GM18505 (cell line): ENCODE results near the gene MLC1.

Experiments used
- ATAC-seq: cut with Tn5 transposase; IDR thresholded peaks from one replicate; pipeline ENCODE4 v1.9.1; 2021; ENCODE audit not compliant: unreplicated experiment
- POLR2A ChIP-seq: IDR thresholded peaks from 4 replicates; pipeline ENCODE4 v1.6.1; 2011; ENCODE audit warnings: borderline replicate concordance; ENCODE audit not compliant: insufficient read depth, insufficient read length; ENCODE audit errors: extremely low read depth

The MLC1 gene

GRCh38 chr22:50076646-50077535, 8.3 kb downstream of the MLC1 start:
- no peak for TF ChIP-seq POLR2A
- ATAC-seq = no peak

DNA sequence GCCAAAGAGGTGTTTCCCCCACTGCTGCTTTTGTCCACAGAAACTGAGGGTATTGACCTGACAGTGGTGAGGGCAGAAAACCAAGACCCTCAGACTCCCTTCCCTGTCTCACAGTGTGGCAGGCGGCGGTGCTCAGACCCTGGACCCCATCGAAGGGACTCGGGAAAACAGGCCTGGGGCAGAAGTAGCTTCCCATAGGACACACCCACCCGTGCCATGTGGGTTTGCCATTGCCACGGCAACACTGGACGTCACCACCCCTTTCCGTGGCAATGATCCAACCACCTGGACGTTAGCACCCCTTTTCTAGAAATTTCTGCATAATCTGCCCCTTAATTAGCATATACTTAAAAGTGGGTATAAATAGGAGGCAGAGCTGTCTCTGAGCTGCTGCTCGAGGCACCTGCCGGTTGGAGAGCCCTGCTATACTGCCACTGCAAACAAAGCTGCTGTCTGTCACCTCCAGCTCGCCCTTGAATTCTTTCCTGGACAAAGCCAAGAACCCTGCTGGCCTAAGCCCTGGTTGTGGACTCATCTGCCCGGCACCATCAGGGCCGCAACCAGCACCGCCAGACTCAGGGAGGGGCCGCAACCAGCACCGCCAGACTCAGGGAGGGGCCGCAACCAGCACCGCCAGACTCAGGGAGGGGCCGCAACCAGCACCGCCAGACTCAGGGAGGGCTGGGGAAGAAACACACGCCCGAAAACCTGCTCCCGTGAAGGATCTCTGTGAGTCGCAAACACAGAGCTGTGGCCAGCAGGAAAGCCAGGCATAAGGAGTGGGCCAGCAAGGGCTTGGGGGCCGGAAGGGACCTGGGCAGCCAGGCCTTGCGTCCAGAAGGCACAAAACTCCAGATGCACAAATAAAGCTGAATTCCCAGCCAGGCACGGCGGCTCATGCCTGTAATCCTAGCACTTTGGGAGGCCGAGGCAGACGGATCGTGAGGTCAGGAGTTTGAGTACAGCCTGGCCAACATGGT, 10.4 kb downstream of the MLC1 start:
- ATAC-seq = no peak
- no peak for TF ChIP-seq POLR2A

- ATAC-seq = no peak
- TF ChIP-seq POLR2A = no peak
Observed at GRCh38 chr22:50074056-50074455, 11.2 kb downstream of the MLC1 start.

DNA sequence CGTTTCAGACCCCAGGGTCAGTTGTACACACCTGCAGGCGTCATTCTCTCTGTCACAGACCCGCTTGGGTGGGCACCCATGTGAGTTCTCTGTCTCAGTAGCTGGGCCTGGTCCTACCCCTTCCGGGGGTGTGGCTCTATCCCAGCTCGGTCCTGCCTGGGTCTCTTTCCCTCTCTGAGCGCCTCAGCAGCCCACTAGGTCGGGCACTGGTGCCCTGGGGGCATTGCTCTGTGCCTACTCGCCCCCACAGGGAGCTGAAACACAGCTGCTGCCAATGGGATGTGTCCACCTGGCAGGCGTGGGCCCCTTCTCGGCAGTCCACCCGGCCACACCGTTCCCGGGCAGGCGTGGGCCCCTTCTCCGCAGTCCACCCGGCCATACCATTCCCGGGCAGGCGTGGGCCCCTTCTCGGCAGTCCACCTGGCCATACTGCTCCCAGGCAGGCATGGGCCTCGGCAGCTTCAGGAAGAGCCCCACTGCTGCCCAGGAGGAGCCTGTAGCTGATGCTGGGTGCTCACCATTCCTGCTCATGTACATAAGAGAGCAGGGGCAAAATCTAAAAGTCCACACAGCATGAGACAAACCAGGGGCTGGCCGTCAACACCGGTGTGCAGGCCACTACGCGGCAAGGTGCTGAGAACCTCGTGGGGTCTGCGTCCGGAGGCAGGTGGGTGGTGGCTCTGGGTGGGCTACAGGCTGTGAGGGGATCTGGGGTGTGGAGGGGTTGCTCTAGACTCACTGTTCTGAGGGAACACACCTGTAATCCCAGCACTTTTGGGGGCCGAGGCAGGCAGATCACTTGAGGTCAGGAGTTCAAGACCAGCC, 12.3 kb downstream of the MLC1 start:
- ATAC-seq = no peak
- no peak for TF ChIP-seq POLR2A

DNA sequence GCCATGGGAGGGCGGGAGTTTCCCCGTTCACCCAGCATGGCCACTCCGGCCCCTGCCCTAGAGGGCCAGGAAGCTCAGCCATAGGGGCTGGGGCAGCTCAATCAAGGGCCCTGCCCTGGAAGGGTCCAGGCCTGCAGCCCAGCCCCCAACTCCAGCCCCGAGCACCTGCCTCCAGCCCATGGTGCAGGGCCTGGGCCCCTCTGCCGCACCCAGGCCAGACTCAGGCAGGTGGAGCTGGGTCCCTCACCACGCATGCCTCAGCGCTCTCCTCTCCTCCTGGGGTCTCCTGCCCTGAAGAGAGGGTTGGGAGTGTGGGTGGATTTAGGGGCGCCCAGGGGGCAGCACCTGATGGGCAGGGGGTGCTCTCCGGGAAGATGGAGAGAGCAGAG, 13.1 kb downstream of the MLC1 start:
- ATAC-seq = no peak
- no peak for TF ChIP-seq POLR2A

DNA sequence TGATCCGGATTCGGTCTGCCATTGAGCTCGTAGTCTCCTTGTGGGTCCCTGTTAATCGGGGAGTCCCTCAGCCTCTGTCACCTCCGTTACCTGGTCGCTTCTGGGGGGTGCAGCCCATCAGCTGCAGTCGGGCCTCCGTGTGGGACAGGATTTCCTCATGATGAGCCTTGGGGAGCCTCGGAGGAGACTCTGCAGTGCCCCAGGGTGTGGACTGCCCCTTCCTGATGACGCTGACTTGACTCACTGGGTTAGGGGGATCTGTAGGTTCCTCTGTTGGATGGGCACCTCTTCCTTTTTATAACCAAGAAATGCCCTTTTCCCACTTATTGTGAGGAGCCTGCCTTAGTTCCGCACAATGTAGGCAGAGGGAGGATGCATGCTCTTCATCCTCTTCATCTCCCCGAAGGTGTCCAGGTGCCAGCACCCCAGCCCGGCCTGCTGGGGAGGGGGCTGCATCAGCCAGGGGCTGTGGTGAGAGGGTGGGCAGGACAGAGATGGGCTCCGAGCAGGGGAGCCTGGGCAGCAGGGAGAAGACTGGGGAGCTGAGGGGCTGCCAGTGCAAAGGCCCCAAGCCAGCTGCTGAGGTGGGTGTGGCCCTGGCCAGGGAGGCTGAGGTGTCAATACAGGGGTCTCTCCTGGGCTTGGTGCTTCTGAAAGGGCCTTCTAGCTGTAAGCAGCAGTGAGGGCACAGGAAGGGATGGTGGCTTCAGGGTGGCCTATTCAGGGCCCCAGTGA, 13.6 kb downstream of the MLC1 start:
- no peak for ATAC-seq
- no peak for TF ChIP-seq POLR2A

DNA sequence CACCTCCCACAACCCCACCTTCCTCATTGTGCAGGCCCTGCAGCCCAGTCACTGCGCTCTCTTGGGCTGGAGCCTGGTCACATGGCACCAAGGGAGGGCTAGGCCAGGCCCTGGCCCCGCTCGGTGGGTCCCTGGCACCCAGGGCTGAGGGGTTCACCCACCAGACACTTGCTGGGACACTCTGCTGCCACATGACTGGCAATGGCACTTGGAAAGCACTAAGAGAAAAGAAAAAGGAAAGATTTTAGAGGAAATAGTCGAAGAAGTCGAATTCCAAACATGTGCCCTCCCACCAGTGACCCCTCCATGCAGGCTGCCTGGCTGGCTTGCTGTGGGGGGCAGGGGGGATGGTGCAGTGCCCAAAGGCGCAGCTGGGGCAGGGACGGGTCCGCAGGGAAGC, 14.9 kb downstream of the MLC1 start:
- TF ChIP-seq POLR2A = no peak
- no peak for ATAC-seq

DNA sequence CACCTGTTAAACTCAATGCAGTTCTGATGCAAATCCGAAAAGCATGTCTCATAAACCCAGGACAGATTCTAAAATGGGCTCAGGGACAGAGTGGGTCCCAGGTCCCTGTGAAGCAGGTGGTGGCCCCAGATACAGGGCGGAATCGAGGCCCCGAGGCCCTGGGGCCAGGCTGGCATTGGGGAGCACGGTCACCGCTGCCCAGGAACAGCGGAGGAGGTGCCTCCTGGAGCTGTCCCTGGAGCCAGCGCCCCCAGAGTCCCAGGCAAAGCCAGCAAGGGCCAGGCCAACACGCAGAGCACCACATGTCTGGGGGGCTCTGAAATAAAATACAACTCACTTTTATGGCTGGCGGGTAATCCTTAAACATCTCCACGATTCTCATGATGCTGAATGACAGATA, 17.1 kb downstream of the MLC1 start:
- no peak for TF ChIP-seq POLR2A

DNA sequence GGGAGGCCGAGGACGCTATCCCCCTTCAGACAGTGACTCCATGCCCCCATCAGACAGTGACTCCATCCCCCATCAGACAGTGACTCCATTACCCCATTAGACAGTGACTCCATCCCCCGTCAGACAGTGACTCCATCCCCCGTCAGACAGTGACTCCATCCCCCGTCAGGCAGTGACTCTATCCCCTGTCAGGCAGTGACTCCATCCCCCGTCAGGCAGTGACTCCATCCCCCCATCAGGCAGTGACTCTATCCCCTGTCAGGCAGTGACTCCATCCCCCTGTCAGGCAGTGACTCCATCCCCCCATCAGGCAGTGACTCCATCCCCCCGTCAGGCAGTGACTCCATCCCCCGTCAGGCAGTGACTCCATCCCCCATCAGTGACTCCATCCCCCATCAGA, 18.0 kb downstream of the MLC1 start:
- no peak for TF ChIP-seq POLR2A
- no peak for ATAC-seq

More for the DNA sequence above, 17.1 kb downstream of the MLC1 start:
- ATAC-seq = no peak

GRCh38 chr22:50064453-50064852, 20.8 kb downstream of the MLC1 start:
- ATAC-seq = no peak
- no peak for TF ChIP-seq POLR2A

DNA sequence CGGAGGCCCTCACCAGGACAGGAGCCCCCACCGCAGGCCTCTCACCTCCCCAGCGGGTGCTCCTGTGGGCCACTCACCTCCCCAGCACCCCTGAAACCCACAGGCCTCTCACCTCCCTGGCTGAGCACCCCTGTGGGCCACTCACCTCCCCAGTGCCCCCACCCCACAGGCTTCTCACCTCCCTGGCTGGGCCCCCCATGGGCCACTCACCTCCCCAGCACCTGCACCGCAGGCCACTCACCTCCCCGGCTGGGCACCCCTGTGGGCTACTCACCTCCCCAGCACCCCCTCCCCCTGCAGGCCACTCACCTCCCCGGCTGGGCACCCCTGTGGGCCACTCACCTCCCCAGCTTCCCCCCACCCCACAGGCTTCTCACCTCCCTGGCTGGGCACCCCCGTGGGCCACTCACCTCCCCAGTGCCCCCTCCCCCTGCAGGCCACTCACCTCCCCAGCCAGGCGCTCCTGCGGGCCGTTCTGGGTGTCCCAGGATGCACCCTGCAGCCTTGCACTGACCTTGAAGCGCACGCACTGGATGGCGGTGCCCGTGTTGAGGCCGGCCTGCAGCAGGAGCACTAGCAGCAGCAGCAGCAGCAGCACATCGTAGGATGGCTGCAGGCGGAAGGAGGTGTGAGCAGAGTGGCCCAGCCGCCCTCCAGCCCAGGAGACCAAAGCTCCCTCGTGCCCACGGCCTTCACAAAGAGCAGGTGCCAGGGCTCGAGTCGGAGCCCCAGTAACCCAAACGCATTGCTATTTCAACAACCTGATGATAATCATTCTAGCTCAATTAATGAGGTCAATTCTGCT, 21.4 kb downstream of the MLC1 start:
- TF ChIP-seq POLR2A = no peak
- no peak for ATAC-seq
